ENCODE data around the gene TMTC1. TPM values are rescaled to one million over a fixed set of nuclear protein-coding genes. Genes with fewer than 3 reads are reported as not detected.

The TMTC1 gene
- total and polyA plus RNA-seq, 2 of the 8 experiments (the other 6 are each of a cell fraction or from before 2014, with no cell fraction given): 15.4 to 20.8 TPM

- TF ChIP-seq CHD7 (IDR thresholded peaks at IDR 0.05; ENCODE audit: insufficient replicate concordance, low read length) (no peak), POLR2A (IDR thresholded peaks at IDR 0.05; ENCODE audit: control extremely low read depth in 1 of 2, low read depth in 2 of 2, low read length in 2 of 2) (no peak), EZH2 (IDR thresholded peaks at IDR 0.05; ENCODE audit: low read depth, low read length, severe bottlenecking) (no peak), GABPA (IDR thresholded peaks at IDR 0.05; ENCODE audit: borderline replicate concordance, insufficient read depth, low read length) (no peak), CREB1 (IDR thresholded peaks at IDR 0.05) (no peak), ATF3 (IDR thresholded peaks at IDR 0.05; ENCODE audit: insufficient read depth, low read depth, low read length) (no peak), SP1 (IDR thresholded peaks at IDR 0.05; ENCODE audit: low read depth, low read length) (no peak), KDM1A (IDR thresholded peaks at IDR 0.05; ENCODE audit: borderline replicate concordance, low read length) (no peak), CBX8 (IDR thresholded peaks at IDR 0.05; ENCODE audit: borderline replicate concordance, low read depth, low read length) (no peak), PHF8 (conservative IDR thresholded peaks at IDR 0.05; ENCODE audit: low read depth, low read length) (no peak), RXRA (IDR thresholded peaks at IDR 0.05; ENCODE audit: insufficient read depth, low read depth, low read length) (no peak)
Observed at GRCh38 chr12:29709496-29710040, 74.2 kb downstream of the TMTC1 start (continued).
